Epithelial cell of esophagus (primary cell): Measurements from ENCODE around the gene PPA1.
"Not testable (repeated sequence)": the region's sequence is repeated elsewhere in the genome, so short reads cannot be mapped to it uniquely, and the experiment has no call there.

Experiments used
- DNase-seq: peaks from one replicate; pipeline ENCODE4 v3.0.0; 2010; ENCODE audit warnings: low read depth
- H3K4me3 ChIP-seq: 2 replicates; pipeline ENCODE4 v1.5.1; 2011; ENCODE audit warnings: mild to moderate bottlenecking, low read length, control low read depth
- TF ChIP-seq, protein P1 (sequence below): IDR thresholded peaks from 2 replicates; pipeline ENCODE4 v1.5.1; 2011; ENCODE audit warnings: low read depth, mild to moderate bottlenecking, low read length, control low read depth, inconsistent platforms; ENCODE audit not compliant: insufficient read depth; ENCODE audit errors: missing control alignments

Gene PPA1

GRCh38 chr10:70191161-70191971 is 41.9 kb downstream of the PPA1 start:
- H3K4me3 ChIP-seq, result no peak overlapping the region
- TF ChIP-seq, protein P1, sequence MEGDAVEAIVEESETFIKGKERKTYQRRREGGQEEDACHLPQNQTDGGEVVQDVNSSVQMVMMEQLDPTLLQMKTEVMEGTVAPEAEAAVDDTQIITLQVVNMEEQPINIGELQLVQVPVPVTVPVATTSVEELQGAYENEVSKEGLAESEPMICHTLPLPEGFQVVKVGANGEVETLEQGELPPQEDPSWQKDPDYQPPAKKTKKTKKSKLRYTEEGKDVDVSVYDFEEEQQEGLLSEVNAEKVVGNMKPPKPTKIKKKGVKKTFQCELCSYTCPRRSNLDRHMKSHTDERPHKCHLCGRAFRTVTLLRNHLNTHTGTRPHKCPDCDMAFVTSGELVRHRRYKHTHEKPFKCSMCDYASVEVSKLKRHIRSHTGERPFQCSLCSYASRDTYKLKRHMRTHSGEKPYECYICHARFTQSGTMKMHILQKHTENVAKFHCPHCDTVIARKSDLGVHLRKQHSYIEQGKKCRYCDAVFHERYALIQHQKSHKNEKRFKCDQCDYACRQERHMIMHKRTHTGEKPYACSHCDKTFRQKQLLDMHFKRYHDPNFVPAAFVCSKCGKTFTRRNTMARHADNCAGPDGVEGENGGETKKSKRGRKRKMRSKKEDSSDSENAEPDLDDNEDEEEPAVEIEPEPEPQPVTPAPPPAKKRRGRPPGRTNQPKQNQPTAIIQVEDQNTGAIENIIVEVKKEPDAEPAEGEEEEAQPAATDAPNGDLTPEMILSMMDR, result no peak
- no peak for DNase-seq

GRCh38 chr10:70190581-70190980 is 42.6 kb downstream of the PPA1 start:
- DNase-seq, result no peak
- TF ChIP-seq, protein P1, result no peak
- no peak overlapping the region for H3K4me3 ChIP-seq

DNA sequence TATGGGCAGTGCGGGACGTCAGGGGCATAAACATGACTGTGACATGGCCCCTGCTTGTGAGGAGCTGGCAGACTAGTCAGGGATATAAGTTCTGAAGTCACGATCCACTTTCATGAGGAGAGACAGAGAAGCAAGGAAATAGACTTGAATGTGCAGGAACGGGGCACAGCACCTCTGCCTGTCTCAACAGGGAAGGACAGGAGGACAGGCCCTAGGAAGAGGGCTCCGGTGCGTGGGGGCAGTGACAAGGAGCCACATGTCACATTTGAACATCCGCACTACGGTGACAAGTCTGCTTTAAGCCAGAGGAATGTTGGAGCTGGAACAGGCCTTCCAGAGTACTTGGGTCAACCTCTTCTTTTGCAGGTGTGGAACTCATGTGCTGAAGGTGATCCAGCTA is 43.1 kb downstream of the PPA1 start:
- H3K4me3 ChIP-seq, result no peak overlapping the region
- TF ChIP-seq, protein P1, result no peak
- no peak for DNase-seq

GRCh38 chr10:70188768-70189167 is 44.5 kb downstream of the PPA1 start:
- no peak overlapping the region for H3K4me3 ChIP-seq
- no peak for DNase-seq
- TF ChIP-seq, protein P1, result no peak

DNA sequence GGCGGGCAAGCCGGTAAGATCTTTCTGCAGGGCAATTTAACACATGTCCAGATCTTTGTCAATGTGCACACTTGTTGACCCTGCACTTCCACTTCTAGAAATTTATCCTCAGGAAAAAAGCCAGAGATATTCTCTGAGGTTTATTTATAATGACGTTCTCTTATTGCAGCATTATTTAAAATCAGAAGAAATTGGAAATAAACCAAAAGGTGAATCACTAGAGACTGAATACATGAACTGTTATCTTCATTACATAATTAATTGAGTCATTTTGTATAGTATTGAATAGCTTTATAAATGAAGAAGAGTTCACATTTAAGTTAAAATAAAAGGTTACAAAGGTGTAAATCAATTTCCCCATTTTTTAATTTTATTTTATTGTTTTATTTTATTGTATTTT is 46.7 kb downstream of the PPA1 start:
- peak; percentile 36 for DNase-seq
- H3K4me3 ChIP-seq, result no peak overlapping the region
- TF ChIP-seq, protein P1, result no peak

DNA sequence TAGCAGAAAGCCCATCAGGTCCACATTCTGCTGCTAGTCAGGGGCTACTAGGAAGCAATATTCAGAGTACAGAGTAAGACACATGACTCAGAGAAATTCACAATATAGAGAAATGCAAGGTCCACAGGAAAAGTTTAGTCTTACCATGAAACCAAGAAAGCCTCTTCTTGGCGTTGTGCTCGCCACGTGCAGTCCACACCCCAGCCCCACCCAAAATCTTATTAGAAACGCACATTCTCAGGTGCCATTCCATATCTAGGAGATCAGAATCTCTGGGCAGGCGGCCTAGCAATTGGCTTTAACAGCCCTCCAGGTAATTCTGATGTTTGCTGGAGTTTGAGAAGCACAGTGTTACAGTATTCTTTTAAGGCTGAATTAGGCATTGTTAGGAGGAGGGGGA is 47.1 kb downstream of the PPA1 start:
- TF ChIP-seq, protein P1, result no peak
- DNase-seq, result no peak
- no peak overlapping the region for H3K4me3 ChIP-seq

DNA sequence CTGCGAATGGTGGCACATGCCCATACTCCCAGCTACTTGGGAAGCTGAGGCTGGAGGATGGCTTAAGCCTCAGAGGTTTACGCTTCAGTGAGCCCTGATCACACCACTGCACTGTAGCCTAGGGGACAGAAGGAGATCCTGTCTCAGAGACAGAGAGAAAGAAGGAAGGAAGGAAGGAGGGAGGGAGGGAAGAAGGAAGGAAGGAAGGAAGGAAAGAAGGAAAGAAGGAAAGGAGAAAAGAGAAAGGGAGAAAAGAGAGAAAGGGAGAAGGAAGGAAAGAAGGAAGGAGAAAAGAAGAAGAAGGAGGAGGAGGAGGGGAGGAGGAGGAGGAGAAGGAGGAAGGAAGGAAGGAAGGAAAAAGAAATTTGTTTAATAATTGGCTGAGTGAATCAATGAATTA is 49.9 kb downstream of the PPA1 start:
- H3K4me3 ChIP-seq, result no peak overlapping the region
- no peak for DNase-seq
- TF ChIP-seq, protein P1, result no peak

- H3K4me3 ChIP-seq, DNase-seq: not testable (repeated sequence)
Observed at GRCh38 chr10:70179209-70179608, 54.0 kb downstream of the PPA1 start.
